GM12872 (cell line): ENCODE results near the gene STK10.
A peak's percentile ranks its signal among the peaks of the same experiment; 100 is the strongest.

Source experiments
- CTCF ChIP-seq: IDR thresholded peaks from 3 replicates; pipeline ENCODE4 v1.5.1; 2011; ENCODE audit warnings: low read depth, mild to moderate bottlenecking, low read length, moderate library complexity; ENCODE audit not compliant: insufficient read depth

The STK10 gene

GRCh38 chr5:172110260-172110815, 77.7 kb downstream of the STK10 start:
- no peak for TF ChIP-seq CTCF

GRCh38 chr5:172109749-172110148, 78.3 kb downstream of the STK10 start:
- no peak for TF ChIP-seq CTCF

GRCh38 chr5:172107571-172107970, 80.5 kb downstream of the STK10 start:
- TF ChIP-seq CTCF: no peak

- TF ChIP-seq CTCF: peak; percentile 89
These were observed 81.3 kb downstream of the STK10 start for GRCh38 chr5:172106511-172107356.

- no peak for TF ChIP-seq CTCF
These were observed 82.2 kb downstream of the STK10 start for GRCh38 chr5:172105811-172106210.

- no peak for TF ChIP-seq CTCF
These were observed 83.0 kb downstream of the STK10 start for GRCh38 chr5:172104801-172105701.

- TF ChIP-seq CTCF: no peak
These were observed 84.0 kb downstream of the STK10 start for GRCh38 chr5:172104021-172104420.
